ENCODE data around the gene PKN3.

PKN3 gene

DNA sequence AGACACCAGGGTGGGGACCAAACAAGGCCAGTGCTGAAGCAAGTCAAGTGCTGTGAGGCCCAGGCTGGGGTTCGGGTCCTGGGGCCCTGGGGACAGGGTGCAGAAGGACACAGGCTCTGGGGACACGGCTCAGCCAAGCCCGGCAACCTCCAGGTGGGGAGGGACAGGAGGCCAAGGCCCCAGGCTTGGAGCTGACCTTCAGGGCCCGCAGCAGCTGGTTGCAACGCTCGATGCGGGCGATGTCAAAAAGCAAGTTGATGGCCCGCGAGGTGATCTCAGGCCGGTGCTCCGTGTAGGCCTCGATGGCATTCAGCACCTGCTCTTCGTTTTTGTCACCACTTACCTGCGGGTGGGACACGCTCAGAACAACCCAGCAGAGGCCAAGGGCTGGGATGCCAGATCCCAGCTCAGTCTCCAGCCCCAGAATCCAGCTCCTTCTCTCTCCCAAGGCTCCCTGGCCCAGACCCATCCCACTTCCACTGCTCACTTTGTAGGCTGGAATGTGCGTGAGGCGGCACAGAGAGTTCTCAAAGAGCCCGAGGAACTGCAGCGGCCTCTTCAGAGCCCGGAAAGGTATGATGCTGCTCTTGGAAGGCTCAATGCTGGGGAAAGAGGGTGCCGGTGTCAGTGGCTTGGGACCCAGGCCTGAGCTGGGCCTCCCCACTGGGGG lies 48.8 kb downstream of the PKN3 start:
- DNase-seq = no peak

DNA sequence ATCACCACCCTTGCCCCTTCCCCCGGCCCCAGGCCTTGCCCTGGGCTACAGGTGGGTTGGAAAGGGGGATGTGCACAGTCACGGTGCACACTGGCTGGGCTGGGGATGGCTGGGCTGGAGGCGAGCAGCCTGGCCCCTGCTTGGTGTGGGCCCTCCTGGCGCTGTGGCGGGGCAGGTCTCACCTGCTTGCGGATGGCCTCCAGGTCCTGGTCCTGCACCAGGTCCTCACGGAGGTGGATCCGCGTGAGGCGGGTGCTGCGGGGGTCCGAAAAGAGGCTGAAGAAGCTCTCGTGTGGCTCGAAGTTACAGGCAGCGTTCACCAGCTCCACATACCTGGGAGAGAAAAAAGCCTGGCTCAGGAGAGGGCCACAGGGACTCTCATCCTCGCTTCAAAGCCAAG lies 51.3 kb downstream of the PKN3 start:
- DNase-seq = no peak

DNA sequence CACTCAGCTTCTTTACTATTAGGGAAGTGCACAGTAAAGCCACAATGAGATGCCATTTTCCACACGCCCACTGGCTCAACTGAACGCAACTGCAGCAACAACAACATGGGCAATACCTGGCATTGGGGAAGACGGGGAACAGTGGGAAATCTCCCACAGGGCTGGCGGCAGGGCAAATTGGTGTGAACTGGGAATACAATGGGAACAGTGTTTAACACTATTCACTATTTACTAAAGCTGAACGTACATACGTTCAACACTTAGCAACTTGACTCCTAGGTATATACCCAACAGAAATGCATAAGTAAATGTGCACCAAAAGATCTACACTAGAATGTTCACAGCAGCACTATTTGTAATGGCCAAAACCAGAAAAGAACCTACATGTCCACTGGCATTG lies 55.3 kb downstream of the PKN3 start:
- no peak for DNase-seq

DNA sequence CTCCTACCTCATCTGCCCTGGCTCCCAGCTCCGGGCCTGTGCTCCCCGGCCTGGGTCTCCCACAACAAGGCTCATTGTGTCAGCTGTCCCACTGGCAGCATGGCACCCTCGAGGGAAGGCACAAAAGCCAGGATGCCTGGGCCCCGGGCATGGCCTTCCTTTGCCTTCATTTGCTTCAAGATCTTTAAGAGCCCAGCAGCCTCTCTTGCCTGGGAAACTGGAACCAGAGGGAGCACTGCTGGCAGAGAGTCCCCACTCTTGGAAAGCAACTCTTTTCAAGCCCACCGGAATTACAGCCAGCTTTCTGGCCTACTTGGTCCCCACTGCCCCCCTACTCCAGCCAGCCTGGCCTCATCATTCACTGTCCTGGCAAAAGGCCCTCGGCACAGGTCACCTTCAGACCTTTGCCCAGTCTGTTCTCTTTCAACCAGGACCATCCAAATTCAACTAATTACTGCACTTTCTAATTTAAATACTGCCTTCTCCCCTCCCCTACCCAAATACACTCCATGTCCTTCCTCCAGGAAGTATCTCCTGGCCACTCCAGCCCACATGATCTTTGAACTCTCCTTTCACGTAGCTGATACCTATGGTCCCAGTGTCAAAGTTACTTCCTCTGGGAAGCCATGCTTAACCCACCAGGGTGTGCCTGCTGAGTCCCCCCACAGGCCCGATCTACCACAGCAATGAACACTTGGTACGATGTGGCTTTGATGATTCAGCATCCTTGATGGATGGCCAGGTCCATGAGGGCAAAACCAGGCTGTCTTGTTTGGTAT lies 60.6 kb downstream of the PKN3 start:
- DNase-seq = no peak

DNA sequence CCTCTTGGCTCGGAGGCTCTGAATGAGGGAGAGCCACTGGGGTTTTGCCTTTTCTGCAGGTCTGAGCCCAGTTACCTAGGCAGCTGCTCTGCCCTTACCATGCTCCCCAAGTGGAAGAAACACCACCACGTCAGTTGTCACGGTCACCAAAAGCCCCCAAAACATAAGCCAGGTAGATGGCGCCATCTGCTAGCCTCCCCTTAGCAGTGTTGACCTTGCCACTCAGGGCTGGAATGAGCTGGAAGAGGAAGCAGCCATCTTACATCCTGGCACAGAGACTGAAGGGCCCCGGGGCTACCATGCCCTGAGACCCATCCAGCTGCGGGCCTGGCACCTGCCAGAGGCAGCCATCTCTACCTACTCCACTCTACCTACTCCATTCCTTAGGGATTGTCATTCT lies 62.1 kb downstream of the PKN3 start:
- no peak for DNase-seq

DNA sequence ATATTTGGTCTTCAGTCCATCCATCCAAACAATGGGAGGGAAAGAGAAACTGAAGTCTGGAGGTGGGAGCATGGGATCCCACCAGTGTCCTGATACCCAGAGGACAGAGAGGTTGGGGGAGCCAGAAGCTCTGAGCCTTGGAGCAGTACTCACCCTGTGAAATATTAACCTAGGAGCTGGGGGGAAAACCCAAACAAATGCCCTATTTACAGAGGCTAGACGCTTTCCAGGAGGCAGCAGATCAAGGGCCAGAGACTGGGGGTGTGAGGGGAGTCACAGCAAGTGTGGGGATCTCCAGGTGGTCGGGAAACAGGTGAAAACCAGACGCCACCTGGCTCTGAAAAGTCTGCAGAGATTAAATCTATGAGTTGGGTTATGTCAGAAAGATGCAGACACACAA lies 63.2 kb downstream of the PKN3 start:
- DNase-seq = no peak

DNA sequence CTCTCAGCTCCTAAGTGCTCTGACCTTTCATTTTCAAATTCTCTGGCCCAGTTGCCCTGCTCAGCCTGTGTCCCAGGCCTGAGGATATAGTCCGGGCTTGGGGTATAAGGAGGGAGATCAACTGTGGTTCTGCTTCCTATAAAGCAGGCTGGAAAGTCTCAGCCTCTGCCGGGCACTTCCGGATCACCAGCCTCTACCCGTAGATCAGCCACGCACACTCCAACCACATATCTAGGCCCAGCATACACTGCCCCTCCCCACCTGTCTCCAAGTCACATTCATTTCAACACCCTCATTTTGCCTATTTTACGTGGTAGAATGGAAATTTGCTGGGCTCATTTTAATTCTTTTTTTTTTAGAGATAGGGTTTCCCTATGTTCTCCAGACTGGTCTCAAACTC lies 66.3 kb downstream of the PKN3 start:
- no peak for DNase-seq
